T follicular helper cell (primary cell): ENCODE data around the gene RNF212.
"Not testable (repeated sequence)": the region's sequence is repeated elsewhere in the genome, so short reads cannot be mapped to it uniquely, and the experiment has no call there.

Experiments
- DNase-seq: peaks from one replicate; pipeline ENCODE4 v3.0.0-alpha.2; 2020; ENCODE audit warnings: low read depth
- total RNA-seq, 2 experiments: gene quantifications; one replicate each; lab custom pipeline; 2026; lab: John Stamatoyannopoulos, UW

The RNF212 gene, protein sequence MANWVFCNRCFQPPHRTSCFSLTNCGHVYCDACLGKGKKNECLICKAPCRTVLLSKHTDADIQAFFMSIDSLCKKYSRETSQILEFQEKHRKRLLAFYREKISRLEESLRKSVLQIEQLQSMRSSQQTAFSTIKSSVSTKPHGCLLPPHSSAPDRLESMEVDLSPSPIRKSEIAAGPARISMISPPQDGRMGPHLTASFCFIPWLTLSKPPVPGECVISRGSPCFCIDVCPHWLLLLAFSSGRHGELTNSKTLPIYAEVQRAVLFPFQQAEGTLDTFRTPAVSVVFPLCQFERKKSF
- 0.65 to 1.8 reads per million in 2 experiments for total RNA-seq

DNA sequence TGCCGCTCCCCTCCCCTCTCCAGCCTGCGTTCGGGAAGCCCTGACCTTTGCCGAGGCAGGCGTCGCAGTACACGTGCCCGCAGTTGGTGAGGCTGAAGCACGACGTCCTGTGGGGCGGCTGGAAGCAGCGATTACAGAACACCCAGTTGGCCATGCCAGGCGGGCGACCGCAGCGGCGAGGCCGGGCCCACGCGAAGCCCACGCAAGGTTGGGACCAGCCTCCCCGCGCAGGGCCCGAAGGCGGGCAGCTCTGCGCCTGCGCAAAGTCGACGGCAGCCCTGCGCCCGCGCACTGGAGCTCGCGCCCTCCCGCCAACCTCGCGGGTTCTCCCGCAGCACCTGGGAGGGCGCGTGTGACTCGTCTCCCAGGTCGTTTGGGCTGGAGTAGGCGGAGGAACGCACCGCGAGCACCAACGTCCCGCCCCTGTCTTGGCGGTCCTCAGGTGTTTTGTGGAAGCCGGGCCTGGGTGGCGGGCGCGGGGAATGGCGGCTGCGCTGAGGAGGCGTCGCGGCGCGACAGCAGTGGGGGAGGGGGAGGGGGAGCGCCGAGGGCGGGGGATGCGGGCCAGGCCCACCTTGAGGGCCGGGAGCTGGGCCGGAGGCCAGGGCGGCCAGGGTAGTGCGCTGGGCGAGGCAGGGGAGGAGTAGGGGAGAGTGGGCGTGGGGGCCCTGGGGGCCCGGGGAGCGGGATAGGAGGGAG lies at the start of gene RNF212:
Gene RNF212 (minus strand): TSS at position 254 of the 699 bp plus-strand sequence. CDS start 100 bp downstream, at position 154.
- DNase-seq: peak; percentile 19

DNA sequence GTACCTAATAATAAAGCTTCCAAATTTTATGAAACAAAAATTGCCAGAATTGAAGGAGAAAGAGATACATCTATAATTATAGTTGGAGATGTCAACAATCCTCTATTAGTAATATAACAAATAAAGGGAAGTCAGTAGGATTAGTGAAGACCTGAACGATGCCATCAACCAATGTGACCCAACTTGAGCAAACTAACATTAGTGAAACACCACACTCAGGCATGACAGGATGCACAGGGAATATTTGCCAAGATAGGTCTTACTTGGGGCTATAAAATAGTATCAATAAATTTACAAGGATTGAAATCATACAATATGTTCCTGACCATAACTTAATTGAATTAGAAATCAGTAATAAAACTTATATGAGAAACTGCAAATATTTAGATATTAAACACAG lies 47.0 kb upstream of the RNF212 start:
- DNase-seq: no peak

DNA sequence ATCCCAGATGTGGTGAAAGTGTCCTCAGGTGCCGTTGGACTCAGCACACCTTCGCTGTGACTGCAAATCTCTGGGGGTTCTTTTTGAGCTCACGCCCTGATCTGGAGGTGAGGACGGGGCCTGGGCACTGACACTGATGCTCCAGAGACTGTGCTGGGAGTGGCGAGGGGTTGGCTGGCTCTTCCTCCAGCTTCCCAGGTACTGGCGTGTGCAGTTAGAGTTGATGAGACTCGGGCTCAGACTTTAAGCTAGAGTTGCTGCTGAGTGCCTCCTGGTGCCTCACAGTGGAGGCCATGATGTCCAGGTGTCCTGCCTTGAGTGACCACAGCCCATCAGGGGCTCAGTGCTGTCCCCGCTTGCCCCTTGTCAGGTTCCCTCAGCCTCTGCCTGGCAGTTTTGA lies 42.7 kb upstream of the RNF212 start:
- no peak for DNase-seq

- no peak for DNase-seq
Measured at GRCh38 chr4:1155314-1155713, 42.0 kb upstream of the RNF212 start.

DNA sequence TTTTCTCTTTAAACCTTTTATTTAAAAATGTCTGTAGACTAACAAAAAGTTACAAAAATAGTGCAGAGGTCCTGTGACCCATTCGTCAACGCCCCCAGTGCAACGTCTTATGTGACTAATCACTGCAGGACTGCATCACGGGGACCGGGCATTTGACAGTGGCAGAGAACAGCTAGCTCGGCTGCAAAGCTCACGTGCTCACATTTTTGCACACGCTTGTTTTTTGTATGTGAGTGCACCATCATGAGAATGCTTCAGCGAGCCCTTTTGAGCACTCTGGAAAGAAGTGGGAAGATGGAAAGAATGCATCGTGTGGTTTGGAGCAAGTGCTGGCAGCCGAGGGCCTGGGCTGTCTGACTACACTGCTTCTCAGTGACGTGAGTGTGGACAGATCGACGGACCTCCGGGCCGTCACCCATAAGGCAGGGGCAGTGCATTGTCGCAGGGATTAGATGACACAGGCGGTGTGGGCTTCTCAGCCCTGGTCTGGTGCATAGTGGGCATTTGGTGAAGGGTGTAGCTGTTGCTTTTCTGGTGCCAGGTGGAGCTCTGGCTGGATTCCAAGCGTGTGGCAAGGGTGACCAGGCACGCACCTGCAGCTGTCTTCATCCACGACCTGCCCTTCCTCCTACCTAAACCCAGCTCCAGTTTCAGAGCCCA lies 41.3 kb upstream of the RNF212 start:
- no peak for DNase-seq

GRCh38 chr4:1154126-1154522 lies 40.8 kb upstream of the RNF212 start:
- no peak for DNase-seq

DNA sequence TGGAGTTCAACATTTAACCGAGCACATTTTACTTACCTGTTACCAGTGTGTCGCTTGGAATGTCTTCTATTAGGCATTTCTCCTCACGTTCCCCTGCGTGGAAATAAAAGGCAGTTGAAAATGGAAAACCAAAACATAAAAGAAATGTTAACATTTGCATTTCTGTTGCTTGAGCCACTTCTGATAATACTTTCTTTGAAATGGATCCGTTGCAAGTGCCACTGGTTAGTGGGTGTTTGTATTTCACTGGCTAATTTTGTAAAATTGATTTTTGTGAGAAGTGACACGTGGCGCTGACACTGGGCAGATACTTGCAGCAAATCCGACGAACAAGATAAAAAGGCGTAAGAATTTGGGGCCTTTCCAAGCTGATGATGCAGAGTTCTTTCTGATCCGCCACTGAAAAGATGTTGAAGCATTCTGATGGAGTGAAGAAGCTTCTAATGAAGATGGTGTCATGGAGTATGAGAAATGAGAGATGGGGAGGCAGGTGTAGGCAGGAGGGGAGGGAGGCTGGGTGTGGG lies 40.3 kb upstream of the RNF212 start:
- no peak for DNase-seq

GRCh38 chr4:1152290-1152689 lies 38.9 kb upstream of the RNF212 start:
- no peak for DNase-seq

- DNase-seq: no peak
Measured at GRCh38 chr4:1151541-1151940, 38.2 kb upstream of the RNF212 start.

DNA sequence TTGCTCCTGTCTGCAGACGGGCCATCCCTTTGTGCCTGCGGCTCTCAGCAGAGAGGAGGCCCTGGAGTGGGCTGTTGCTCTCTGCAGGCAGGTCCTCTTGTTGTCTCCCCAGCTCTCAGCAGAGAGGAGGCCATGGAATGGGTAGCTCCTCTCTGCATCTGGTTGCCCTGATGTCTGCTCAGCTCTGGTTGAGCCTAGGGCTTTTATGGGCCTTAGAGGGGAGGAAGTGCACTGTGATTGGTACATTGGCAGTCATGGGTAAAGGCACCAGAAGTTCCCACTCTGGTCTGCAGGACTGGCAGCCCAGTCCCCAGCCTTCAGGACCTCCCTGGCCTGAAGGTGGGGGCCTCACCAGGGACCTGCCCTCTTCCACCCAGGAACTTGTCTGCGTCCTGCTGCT lies 37.5 kb upstream of the RNF212 start:
- DNase-seq: no peak

- no peak for DNase-seq
Measured at GRCh38 chr4:1139860-1140259, 26.5 kb upstream of the RNF212 start.

DNA sequence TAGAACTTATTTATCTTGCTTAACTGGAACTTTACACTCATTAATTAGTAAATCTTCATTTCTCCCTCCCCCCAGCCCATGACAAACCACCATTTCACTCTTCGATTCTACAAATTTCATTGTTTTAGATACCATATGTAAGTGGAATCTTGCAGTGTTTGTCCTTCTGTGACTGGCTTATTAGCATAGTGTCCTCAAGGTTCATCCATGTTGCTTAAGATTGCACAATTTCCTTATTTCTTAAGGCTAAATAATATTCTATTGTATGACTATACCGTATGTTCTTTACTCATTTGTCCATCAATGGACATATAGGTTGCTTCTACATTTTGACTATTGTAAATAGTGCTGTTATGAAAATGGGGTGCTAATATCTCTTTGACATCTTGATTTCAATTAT lies 24.5 kb upstream of the RNF212 start:
- DNase-seq: no peak

- DNase-seq: no peak
Measured at GRCh38 chr4:1137063-1137776, 23.9 kb upstream of the RNF212 start.

DNA sequence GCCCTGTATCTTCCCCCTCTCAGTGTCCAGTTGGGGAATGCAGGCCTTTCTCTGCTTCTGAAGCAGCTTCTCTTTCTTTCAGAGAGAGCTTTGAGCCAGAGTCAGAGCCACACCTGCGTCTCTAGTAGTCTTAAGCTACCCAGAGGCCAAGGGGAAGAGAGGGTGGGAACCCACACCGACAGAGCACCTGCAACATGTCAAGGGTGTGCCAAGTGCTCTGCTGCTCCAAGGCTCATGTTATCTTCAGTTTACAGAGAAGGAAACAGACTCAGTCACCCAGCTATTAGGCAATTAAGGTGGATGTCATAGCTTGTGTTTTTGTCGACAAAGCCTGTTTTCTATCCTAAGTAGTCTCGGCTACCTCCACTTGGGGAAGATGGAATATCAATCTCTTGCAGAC lies 22.7 kb upstream of the RNF212 start:
- DNase-seq: no peak

- no peak for DNase-seq
Measured at GRCh38 chr4:1133033-1133432, 19.7 kb upstream of the RNF212 start.

- DNase-seq: peak; percentile 67
Measured at GRCh38 chr4:1130316-1131186, 17.2 kb upstream of the RNF212 start.

DNA sequence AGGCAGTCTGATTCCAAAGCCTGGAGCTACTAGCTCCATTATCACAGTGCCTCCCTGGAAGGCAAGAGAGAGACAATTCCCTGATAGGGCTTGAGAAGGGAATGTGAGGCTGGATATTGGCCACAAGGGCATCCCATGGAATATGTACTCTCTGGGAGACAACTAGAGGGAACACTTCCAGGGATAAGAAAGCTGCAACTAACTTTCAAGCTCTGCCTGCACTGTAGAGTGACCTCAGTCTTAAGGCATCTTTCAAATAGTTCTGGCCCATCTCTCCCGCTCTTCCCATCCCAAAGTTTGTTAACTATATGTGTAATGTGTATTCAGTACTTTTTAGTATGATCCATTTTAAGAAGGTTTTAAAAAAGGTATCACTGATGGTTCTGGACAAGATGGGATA lies 13.1 kb upstream of the RNF212 start:
- DNase-seq: no peak

GRCh38 chr4:1125466-1125865 lies 12.1 kb upstream of the RNF212 start:
- DNase-seq: not testable (repeated sequence)

DNA sequence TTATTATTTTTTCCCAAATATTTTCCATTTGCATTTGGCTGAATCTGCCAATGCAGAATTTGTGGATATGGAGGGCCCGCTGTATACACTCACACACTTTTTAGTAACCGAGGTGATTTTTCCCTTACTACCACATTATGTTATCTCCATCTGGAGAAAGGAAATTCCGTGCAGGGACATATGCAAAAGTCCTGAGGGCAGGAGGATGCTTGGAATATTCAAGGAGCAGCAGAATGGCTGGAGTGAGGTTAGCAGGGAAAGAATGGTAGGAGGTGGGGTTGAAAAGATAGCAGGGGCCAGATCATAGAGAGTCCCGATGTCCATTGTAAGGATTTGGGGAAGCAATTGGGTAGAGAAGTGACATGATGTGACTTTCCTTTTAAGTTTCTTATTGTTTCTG lies 11.5 kb upstream of the RNF212 start:
- DNase-seq: no peak

DNA sequence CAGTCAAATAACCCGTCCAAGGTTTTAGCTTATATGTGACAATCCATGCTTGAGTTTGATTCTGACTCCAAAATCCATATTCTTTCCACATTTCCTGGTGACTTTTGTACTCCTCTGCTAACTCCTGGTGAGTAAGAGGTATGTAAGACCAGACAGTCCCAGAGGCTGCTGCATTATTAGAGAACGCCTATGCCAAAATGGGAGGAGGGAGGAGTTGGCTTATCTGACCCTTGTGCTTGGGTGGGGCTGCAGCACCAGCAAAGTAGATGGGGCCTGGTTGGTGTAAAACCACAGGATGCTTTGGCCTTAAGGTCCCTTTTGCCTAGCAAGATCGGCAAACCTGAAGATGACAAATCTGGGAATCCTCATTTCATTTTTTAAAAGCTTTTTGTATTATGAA lies 9.1 kb upstream of the RNF212 start:
- DNase-seq: no peak

- DNase-seq: no peak
Measured at GRCh38 chr4:1116838-1117237, 3.5 kb upstream of the RNF212 start.
